NCI-H526 (cell line): ENCODE results near the gene CNNM3.
"Not testable (repeated sequence)": the region's sequence is repeated elsewhere in the genome, so short reads cannot be mapped to it uniquely, and the experiment has no call there.

Experiments
- DNase-seq, 2 experiments: peaks; one replicate each; lab custom pipeline; 2025; lab: John Stamatoyannopoulos, UW

CNNM3 gene

GRCh38 chr2:96839293-96839874 is 23.3 kb downstream of the CNNM3 start:
- DNase-seq: no peak

GRCh38 chr2:96839875-96840850 is 24.1 kb downstream of the CNNM3 start:
- DNase-seq: no peak

- no peak for DNase-seq
Observed at GRCh38 chr2:96841701-96842495, 25.8 kb downstream of the CNNM3 start.

- no peak for DNase-seq
Observed at GRCh38 chr2:96842600-96842999, 26.5 kb downstream of the CNNM3 start.

GRCh38 chr2:96843538-96844268 is 27.6 kb downstream of the CNNM3 start, which contains the start of gene ANKRD23:
TSS of gene ANKRD23 (minus strand) at chr2:96844021. CDS start at chr2:96843992, 29 bp downstream.
- no peak for DNase-seq

- DNase-seq: no peak
Observed at GRCh38 chr2:96844405-96844808, 28.3 kb downstream of the CNNM3 start.

GRCh38 chr2:96846825-96847224 is 30.8 kb downstream of the CNNM3 start:
- DNase-seq: no peak

GRCh38 chr2:96847586-96847985 is 31.5 kb downstream of the CNNM3 start:
- no peak for DNase-seq

- no peak for DNase-seq
Observed at GRCh38 chr2:96848264-96848663, 32.2 kb downstream of the CNNM3 start.

GRCh38 chr2:96852667-96853066 is 36.6 kb downstream of the CNNM3 start:
- no peak for DNase-seq

- no peak for DNase-seq
Observed at GRCh38 chr2:96853321-96853720, 37.3 kb downstream of the CNNM3 start.

GRCh38 chr2:96856776-96857666 is 41.0 kb downstream of the CNNM3 start:
- DNase-seq: peak in 1 of 2 experiments; percentile 72

GRCh38 chr2:96857667-96858372 is 41.8 kb downstream of the CNNM3 start, which contains the start of gene ANKRD39:
TSS of gene ANKRD39 (minus strand) at chr2:96858016. CDS start at chr2:96857987, 29 bp downstream.
- DNase-seq: peak; percentile 91 to 99

GRCh38 chr2:96859099-96859649 is 43.1 kb downstream of the CNNM3 start:
- no peak for DNase-seq

GRCh38 chr2:96859681-96860064 is 43.6 kb downstream of the CNNM3 start:
- DNase-seq: no peak

GRCh38 chr2:96860065-96861029 is 44.3 kb downstream of the CNNM3 start:
- DNase-seq: no peak

GRCh38 chr2:96861074-96861473 is 45.0 kb downstream of the CNNM3 start:
- no peak for DNase-seq

- DNase-seq: not testable (repeated sequence)
Observed at GRCh38 chr2:96863056-96863455, 47.0 kb downstream of the CNNM3 start.
